Body of pancreas (tissue), 4 donors: ENCODE measurements around the gene LSM4. TPM values are rescaled to one million over a fixed set of nuclear protein-coding genes. Genes with fewer than 3 reads are reported as not detected.

Source experiments
- ATAC-seq: fragments of 150-250 bp; one replicate; pipeline ENCODE4 v1.9.1; 2016
- DNase-seq, 4 donors: peaks; one replicate each; pipeline ENCODE4 v3.0.0-alpha.2; 2019
- H3K27ac ChIP-seq, 4 donors: fragments of 200-600 bp; sonication (generic); 1 replicate in 3 of 4; 2 replicates in 1 of 4; pipeline versions ENCODE4 v1.5.1 to v1.6.1; 2016 to 2019; ENCODE audit warnings: mild to moderate bottlenecking in 1 of 4, mixed read lengths in 1 of 4, moderate library complexity in 1 of 4
- H3K27me3 ChIP-seq, 2 donors: fragments of 200-600 bp; sonication (generic); one replicate each; pipeline ENCODE4 v1.6.0; 2016; ENCODE audit warnings: mild to moderate bottlenecking in 1 of 2
- H3K36me3 ChIP-seq, 2 donors: fragments of 200-600 bp; sonication (generic); replicated peaks in 1 of 2; 2 replicates each; pipeline ENCODE4 v1.5.1; 2016; ENCODE audit warnings: low read depth in 2 of 2; ENCODE audit not compliant: insufficient read depth in 1 of 2
- H3K4me1 ChIP-seq: fragments of 200-600 bp; sonication (generic); one replicate; pipeline ENCODE4 v1.6.0; 2016
- H3K4me3 ChIP-seq, 2 donors: fragments of 200-600 bp; sonication (generic); 1 replicate in 1 of 2; 2 replicates in 1 of 2; pipeline ENCODE4 v1.5.1; 2016 to 2019
- H3K9me3 ChIP-seq, 3 donors: fragments of 200-600 bp; sonication (generic); 1 replicate in 2 of 3; 2 replicates in 1 of 3; pipeline ENCODE4 v1.5.1; 2016
- POLR2A ChIP-seq, 3 donors: fragments of 450-650 bp; IDR thresholded peaks; one replicate each; pipeline ENCODE4 v1.6.1; 2016; ENCODE audit warnings: antibody characterized with exemption in 3 of 3, mild to moderate bottlenecking in 2 of 3
- WGBS, 2 donors: methylation state at CpG; one replicate each; pipeline ENCODE4 v1.1.5; 2017; 5-methylcytosine and 5-hydroxymethylcytosine counted together
- intact Hi-C: fragments of 100-400 bp; cut with DNase I; formaldehyde crosslinking; loops from one replicate; pipeline ENCODE4 v1.15.1; 2023
- total RNA-seq, 2 donors: library from RNA; depleted of rRNA; stranded (reverse); fragments of >200 nt; gene quantifications; one replicate each; pipeline ENCODE4 v1.1.0, GENCODE V29; 2016
- TF ChIP-seq, protein P1 (sequence below), 7 experiments: fragments of 450-650 bp in 4 of 7; fragments of 200-600 bp in 3 of 7; sonication (generic) in 3 of 7; IDR thresholded peaks; one replicate each; pipeline ENCODE4 v1.5.1; 2016 to 2019; ENCODE audit warnings: antibody characterized with exemption in 7 of 7

The LSM4 gene
- total RNA-seq, 2 donors from 2014 or later = 45.7 to 94.6 TPM

DNA sequence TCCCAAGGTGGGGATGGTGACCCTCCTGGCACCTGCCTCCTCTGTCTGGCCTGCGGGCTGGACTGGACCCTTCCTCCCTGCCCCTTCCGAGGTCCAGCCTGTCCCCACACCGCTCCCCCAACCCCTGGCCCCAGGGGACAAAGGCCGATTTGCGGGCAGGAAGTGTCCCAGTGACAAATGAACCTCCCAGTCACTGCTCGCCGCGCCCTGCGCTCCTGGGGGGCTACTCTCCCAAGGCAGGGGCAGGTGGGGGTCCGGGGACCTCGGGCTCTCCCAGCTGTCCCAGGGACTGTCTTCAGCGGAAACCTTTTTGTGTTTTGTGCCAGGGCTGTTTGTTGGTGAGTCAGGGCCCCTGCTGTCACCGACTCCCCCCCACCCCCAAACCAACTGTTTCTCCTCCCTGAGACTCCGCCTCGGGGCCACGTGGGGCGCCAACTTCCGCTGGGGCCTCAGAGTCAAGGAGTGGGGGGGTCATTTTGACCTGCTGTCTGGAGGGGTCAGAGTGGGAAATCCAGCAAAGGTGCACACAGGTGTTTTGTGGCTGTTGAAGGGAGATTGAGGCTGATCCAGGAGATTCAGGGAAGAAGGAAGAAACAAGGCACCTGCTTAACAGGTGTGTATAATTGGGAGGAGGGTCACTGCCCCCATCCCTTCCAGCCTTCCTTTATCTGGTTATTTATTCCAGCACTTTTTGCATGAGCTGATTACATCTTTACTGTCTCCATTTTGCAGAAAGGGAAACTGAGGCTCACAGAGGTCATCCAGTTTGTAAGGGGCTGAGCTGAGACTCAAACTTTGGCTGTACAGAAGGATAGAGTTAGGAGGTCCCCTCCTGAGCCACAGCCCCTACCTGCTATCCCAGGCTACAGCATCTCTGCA is 18.4 kb upstream of the LSM4 start:
- H3K36me3 ChIP-seq = no peaks in the 10 kb centered on the region
- 0 to 2% methylated on average over 1 to 16 of the region's 18 CpGs for WGBS, 2 donors
- DNase-seq = peak; percentile 57 to 77 (median 74)
- H3K4me1 ChIP-seq = peaks cover 32% of the 10 kb centered on the region
- H3K4me3 ChIP-seq = peak overlapping the region; percentile 35 to 54
- peak overlapping the region; percentile 60 to 89 (median 82) for H3K27ac ChIP-seq
- no peaks in the 10 kb centered on the region for H3K9me3 ChIP-seq
- intact Hi-C loops = no loop called here
- peak; percentile 25 to 58 (median 46) for TF ChIP-seq POLR2A (IDR thresholded peaks at IDR 0.05)
- TF ChIP-seq, protein P1, sequence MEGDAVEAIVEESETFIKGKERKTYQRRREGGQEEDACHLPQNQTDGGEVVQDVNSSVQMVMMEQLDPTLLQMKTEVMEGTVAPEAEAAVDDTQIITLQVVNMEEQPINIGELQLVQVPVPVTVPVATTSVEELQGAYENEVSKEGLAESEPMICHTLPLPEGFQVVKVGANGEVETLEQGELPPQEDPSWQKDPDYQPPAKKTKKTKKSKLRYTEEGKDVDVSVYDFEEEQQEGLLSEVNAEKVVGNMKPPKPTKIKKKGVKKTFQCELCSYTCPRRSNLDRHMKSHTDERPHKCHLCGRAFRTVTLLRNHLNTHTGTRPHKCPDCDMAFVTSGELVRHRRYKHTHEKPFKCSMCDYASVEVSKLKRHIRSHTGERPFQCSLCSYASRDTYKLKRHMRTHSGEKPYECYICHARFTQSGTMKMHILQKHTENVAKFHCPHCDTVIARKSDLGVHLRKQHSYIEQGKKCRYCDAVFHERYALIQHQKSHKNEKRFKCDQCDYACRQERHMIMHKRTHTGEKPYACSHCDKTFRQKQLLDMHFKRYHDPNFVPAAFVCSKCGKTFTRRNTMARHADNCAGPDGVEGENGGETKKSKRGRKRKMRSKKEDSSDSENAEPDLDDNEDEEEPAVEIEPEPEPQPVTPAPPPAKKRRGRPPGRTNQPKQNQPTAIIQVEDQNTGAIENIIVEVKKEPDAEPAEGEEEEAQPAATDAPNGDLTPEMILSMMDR (IDR thresholded peaks at IDR 0.05) = peak in 1 of 7 experiments; percentile 10
- ATAC-seq = peak; percentile 54
- no peaks in the 10 kb centered on the region for H3K27me3 ChIP-seq

DNA sequence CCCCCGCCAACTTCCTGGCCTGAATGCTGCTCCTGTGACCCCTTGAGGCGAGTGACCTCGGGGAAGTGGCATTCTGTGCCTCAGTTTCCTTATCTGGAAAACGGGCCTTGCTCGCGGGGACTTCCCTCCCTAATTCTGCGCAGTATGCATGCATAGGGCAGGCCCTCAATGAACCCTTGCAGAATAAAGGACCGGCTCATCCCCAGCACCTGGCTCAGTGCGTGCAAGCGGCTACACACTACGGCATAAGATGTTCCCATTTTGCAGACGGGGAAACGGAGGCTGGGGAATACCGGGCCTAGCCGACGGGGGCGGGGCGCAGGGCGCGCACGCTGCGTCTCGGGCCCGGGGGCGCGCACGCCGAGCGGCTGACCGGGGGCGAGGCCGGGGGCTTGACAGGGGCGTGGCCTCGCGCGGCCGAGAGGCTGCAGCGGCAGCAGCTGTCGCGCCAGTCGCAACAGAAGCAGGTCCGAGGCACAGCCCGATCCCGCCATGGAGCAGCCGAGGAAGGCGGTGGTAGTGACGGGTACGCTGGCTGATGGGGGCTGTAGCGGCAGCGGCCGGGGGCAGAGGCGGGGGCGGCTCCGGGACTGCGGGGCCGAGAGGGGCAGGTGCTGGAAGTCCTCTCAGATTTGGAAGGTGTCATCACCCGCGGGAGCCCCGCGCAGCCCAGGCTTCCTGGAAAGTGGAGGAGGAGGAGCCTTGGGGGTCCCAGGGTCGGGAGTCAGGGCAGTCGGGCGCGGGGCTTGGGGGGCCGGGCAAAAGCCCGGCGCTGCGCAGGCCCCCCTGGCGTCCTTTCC is 17.5 kb upstream of the LSM4 start, which contains the start of gene PGPEP1:
Gene PGPEP1, plus strand, starts transcription at position 409 of the 800 bp plus-strand sequence. Its CDS starts 84 bp downstream, at position 493.
- peak; percentile 83 for ATAC-seq
- Histone ChIP-seq H3K4me1 (peaks cover 32% of the 10 kb centered on the region), H3K9me3 (no peaks in the 10 kb centered on the region), H3K27ac (peak within 1 kb of the TSS; percentile 60 to 89 (median 82)), H3K36me3 (no peaks in the 10 kb centered on the region), H3K4me3 (peak within 1 kb of the TSS; percentile 35 to 54), H3K27me3 (no peaks in the 10 kb centered on the region)
- WGBS, 2 donors = 5 to 23% methylated on average over 11 to 66 of the region's 69 CpGs
- peak; percentile 70 to 81 (median 76) for DNase-seq
- TF ChIP-seq, protein P1 (IDR thresholded peaks at IDR 0.05) = peak in 1 of 7 experiments; percentile 16
- peak; percentile 57 to 71 (median 67) for TF ChIP-seq POLR2A (IDR thresholded peaks at IDR 0.05)
- intact Hi-C loops = no loop called here

DNA sequence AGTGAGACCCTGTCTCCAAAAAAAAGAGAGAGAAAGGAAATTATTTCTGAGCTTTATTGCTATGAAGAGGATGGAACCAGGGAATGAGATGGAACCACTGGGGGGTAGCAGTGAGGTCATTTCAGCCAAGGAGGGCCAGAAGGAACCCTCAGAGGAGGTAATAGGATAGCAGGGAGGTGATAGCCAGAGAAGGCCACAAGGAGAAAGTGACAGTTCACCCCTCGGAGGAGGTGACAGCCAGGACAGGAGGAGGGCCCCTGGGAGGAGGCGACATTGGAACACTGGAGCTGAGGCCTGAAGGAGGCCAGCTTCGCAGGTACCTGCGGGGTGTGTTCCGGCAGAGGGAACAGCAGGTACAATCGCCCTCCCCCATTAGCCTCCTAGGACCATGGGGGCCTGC is 16.8 kb upstream of the LSM4 start:
- Histone ChIP-seq H3K4me3 (no peak overlapping the region), H3K9me3 (no peaks in the 10 kb centered on the region), H3K27me3 (no peaks in the 10 kb centered on the region), H3K27ac (peak overlapping the region in 2 of 4 donors; percentile 78 to 89), H3K36me3 (no peaks in the 10 kb centered on the region), H3K4me1 (peaks cover 32% of the 10 kb centered on the region)
- DNase-seq = no peak
- intact Hi-C loops = loop anchor here (10.0 kb wide), 1 partner anchor 65 kb away; the partner anchor contains the start of gene IQCN
- no peak for TF ChIP-seq POLR2A (IDR thresholded peaks at IDR 0.05)
- TF ChIP-seq, protein P1 (IDR thresholded peaks at IDR 0.05) = peak in 2 of 7 experiments; percentile 14 to 16
- no peak for ATAC-seq
- 33 to 53% methylated on average over 4 to 6 of the region's 6 CpGs for WGBS, 2 donors

DNA sequence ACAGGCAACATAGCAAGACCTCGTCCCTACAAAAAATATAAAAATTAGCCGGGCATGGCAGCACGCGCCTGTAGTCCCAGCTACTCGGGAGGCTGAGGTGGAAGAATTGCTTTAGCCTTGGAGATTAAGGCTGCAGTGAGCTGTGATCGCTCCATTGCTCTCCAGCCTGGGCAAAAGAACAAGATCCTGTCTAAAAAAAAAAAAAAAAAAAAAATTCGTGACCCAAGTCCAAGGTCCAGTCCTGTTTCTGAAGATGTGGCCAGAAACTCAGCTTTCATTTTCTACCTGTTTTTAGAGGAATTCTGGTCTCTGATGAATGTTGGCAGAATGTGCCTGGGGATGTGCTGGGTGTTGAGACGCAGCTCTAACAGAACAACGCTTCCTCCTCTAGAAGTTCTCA is 15.7 kb upstream of the LSM4 start:
- Histone ChIP-seq H3K36me3 (no peaks in the 10 kb centered on the region), H3K9me3 (no peaks in the 10 kb centered on the region), H3K27me3 (no peaks in the 10 kb centered on the region), H3K4me1 (peaks cover 32% of the 10 kb centered on the region), H3K27ac (peak overlapping the region in 3 of 4 donors; percentile 29 to 53 (median 48)), H3K4me3 (no peak overlapping the region)
- TF ChIP-seq, protein P1 (IDR thresholded peaks at IDR 0.05) = no peak
- no peak for TF ChIP-seq POLR2A (IDR thresholded peaks at IDR 0.05)
- intact Hi-C loops = loop anchor here (10.0 kb wide), 1 partner anchor 64 kb away; the partner anchor contains the start of gene IQCN
- ATAC-seq (no peak), DNase-seq (peak in 2 of 4 donors; percentile 38 to 44)
- 29 to 36% methylated on average over 9 of the region's 9 CpGs for WGBS, 2 donors
